C4-2B (cell line): ENCODE data around the gene ZDHHC9.

Experiments
- ZFX ChIP-seq: fragments of 450-650 bp; IDR thresholded peaks from 2 replicates; pipeline ENCODE4 v1.6.1; 2017
- TF ChIP-seq, protein P1 (sequence below): fragments of 450-650 bp; conservative IDR thresholded peaks from 2 replicates; pipeline ENCODE4 v1.5.1; 2017; ENCODE audit warnings: mild to moderate bottlenecking

DNA sequence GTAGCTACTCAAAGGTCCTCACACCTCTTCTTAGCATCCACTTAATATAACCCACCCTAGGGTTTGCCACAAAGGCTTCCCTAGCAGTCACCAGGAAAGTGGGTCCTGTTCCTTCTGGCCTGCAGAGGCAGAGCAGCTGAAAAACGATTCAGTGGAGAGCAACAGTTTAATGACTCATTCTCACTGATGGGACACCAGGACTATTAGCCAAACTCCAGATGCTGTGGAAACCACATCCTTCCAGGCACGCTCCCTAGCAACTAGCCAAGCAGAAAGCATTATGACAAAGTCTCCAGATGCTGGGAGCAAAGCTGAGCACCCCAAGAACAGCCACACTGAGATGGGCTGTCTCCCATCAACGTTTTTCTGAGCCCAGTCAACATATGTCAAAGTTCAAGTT is 32.0 kb upstream of the ZDHHC9 start:
- TF ChIP-seq, protein P1, sequence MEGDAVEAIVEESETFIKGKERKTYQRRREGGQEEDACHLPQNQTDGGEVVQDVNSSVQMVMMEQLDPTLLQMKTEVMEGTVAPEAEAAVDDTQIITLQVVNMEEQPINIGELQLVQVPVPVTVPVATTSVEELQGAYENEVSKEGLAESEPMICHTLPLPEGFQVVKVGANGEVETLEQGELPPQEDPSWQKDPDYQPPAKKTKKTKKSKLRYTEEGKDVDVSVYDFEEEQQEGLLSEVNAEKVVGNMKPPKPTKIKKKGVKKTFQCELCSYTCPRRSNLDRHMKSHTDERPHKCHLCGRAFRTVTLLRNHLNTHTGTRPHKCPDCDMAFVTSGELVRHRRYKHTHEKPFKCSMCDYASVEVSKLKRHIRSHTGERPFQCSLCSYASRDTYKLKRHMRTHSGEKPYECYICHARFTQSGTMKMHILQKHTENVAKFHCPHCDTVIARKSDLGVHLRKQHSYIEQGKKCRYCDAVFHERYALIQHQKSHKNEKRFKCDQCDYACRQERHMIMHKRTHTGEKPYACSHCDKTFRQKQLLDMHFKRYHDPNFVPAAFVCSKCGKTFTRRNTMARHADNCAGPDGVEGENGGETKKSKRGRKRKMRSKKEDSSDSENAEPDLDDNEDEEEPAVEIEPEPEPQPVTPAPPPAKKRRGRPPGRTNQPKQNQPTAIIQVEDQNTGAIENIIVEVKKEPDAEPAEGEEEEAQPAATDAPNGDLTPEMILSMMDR, result no peak
- TF ChIP-seq ZFX, result no peak
